ENCODE data around the gene ENTPD8. TPM values are rescaled to one million over a fixed set of nuclear protein-coding genes. Genes with fewer than 3 reads are reported as not detected.

Gene ENTPD8
- total RNA-seq, 2 experiments from 2014 or later: not detected

GRCh38 chr9:137395666-137396010 lies 45.5 kb downstream of the ENTPD8 start:
- ChIA-PET CTCF (ENCODE audit: unreplicated experiment) (no interaction called here), POLR2A (interaction anchor here (0.6 kb wide), 1 partner anchor 21 kb away, joined by 4 read pairs; no protein-coding TSS in a partner anchor)
- Histone ChIP-seq H3K27ac (ENCODE audit: low read depth, low read length, poor library complexity, severe bottlenecking) (no peak overlapping the region), H3K9me3 (ENCODE audit: low read length) (no peaks in the 10 kb centered on the region), H3K79me2 (ENCODE audit: insufficient read depth, low read depth, low read length) (no peaks in the 10 kb centered on the region), H3K9me2 (ENCODE audit: insufficient read depth, low read length) (no peaks in the 10 kb centered on the region), H2AFZ (ENCODE audit: low read length) (no peak overlapping the region), H3K4me3 (ENCODE audit: low read depth, low read length, poor library complexity, severe bottlenecking) (no peak overlapping the region), H3K4me1 (ENCODE audit: insufficient read depth, low read length, poor library complexity, severe bottlenecking) (no peaks in the 10 kb centered on the region), H4K20me1 (ENCODE audit: insufficient read depth, low read length) (no peaks in the 10 kb centered on the region), H3K36me3 (ENCODE audit: insufficient read depth, low read length) (no peaks in the 10 kb centered on the region), H3K4me2 (ENCODE audit: low read length) (no peak overlapping the region)
- no peak for DNase-seq (ENCODE audit: low spot score)
- intact Hi-C loops (cut with micrococcal nuclease; ENCODE audit: unreplicated experiment): no loop called here
- no peak for TF ChIP-seq CTCF (conservative IDR thresholded peaks at IDR 0.05; ENCODE audit: low read length)
- TF ChIP-seq EZH2phosphoT487 (IDR thresholded peaks at IDR 0.05; ENCODE audit: borderline replicate concordance, low read depth, low read length): no peak
- BruUV-seq (replicated peaks): no TSS peak

- TF ChIP-seq EZH2phosphoT487 (IDR thresholded peaks at IDR 0.05; ENCODE audit: borderline replicate concordance, low read depth, low read length): no peak
- no peak for TF ChIP-seq CTCF (conservative IDR thresholded peaks at IDR 0.05; ENCODE audit: low read length)
- no peak overlapping the region for H3K4me3 ChIP-seq (ENCODE audit: low read depth, low read length, poor library complexity, severe bottlenecking)
- H3K4me1 ChIP-seq (ENCODE audit: insufficient read depth, low read length, poor library complexity, severe bottlenecking): no peaks in the 10 kb centered on the region
- no peaks in the 10 kb centered on the region for H4K20me1 ChIP-seq (ENCODE audit: insufficient read depth, low read length)
- H3K4me2 ChIP-seq (ENCODE audit: low read length): no peak overlapping the region
- no peak overlapping the region for H3K27ac ChIP-seq (ENCODE audit: low read depth, low read length, poor library complexity, severe bottlenecking)
- H2AFZ ChIP-seq (ENCODE audit: low read length): no peak overlapping the region
- H3K79me2 ChIP-seq (ENCODE audit: insufficient read depth, low read depth, low read length): no peaks in the 10 kb centered on the region
- H3K9me3 ChIP-seq (ENCODE audit: low read length): no peaks in the 10 kb centered on the region
- ChIA-PET CTCF (ENCODE audit: unreplicated experiment) (no interaction called here), POLR2A (interaction anchor here (0.6 kb wide), 1 partner anchor 20 kb away, joined by 4 read pairs; no protein-coding TSS in a partner anchor)
- H3K36me3 ChIP-seq (ENCODE audit: insufficient read depth, low read length): no peaks in the 10 kb centered on the region
- no peaks in the 10 kb centered on the region for H3K9me2 ChIP-seq (ENCODE audit: insufficient read depth, low read length)
- no TSS peak for BruUV-seq (replicated peaks)
- DNase-seq (ENCODE audit: low spot score): no peak
- intact Hi-C loops (cut with micrococcal nuclease; ENCODE audit: unreplicated experiment): no loop called here
Measured at GRCh38 chr9:137394866-137395665, 46.1 kb downstream of the ENTPD8 start.
